Measurements from ENCODE around the gene C2orf81.

C2orf81 gene

DNA sequence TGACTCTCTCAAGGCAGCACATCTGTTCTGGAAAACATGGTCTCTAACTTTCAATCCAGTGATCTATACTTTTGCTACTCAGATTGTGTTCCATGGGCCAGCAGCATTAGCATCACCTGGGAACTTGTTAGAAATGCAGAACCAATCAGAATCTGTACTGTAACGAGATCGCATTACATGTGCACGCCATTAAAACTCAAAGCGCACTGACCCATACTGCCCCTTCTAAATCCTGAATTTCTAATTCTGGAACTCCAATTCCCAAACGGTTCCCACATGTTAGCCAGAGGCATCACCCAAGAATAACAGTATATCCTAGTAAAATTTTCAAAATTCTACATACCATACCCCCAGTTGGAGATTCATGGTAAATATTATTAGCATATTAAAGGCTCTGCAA is 30.8 kb downstream of the C2orf81 start:
- no peak for DNase-seq

DNA sequence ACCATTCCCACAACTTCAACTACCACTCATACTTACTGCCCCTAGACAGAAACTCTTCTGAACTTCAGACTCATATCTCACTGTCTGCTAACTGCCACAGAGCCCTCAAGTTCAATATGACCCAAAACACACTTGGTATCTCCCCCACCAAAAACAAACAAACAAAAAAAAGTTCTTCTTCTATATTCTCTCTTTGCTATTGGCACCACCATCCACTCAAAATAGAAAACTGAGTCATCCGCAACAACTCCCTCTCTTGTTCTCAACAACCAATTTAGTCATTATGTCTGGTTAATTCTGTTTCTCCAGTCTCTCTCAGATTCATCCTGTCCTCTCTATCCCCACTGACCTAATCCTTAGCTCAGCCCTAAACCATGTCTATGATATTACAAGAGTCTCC is 34.1 kb downstream of the C2orf81 start:
- no peak for DNase-seq

DNA sequence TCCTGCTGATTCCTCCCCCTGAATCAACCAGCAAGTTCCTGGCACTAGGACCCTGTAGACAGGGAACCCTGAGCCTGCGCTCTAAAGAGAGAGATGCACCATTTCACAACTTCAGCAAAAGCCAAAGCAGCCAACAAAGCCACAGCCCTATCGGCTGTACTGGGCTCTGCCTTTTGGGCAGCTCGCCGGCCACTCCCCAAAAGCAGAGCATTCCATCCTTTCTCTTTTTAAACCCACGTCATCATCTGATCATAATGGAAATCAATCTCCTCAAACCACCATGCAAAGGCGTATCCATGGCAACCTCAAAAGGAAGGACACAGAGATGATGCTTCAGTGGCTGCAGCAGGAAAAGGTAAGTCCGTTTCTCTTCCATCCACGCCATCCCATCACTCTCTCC is 36.0 kb downstream of the C2orf81 start:
- DNase-seq: no peak

DNA sequence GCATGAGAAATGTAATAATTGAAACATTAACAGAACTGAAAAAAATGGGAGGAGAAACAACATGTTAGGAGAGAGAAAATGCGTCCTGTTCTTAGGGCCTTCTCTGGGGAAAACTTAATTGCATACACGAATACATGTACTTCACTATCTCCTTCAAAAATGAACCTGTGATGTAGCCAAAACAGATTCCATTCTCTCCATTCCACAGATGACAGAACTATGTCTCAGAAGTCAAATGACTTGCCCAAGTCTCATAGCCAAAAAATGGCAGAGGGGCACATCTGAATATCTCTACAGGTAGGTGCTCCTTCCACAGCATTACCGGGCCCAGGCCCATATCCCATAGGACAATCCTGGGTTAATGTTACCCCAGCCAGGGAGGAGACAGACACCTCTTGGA is 37.4 kb downstream of the C2orf81 start:
- DNase-seq: no peak

DNA sequence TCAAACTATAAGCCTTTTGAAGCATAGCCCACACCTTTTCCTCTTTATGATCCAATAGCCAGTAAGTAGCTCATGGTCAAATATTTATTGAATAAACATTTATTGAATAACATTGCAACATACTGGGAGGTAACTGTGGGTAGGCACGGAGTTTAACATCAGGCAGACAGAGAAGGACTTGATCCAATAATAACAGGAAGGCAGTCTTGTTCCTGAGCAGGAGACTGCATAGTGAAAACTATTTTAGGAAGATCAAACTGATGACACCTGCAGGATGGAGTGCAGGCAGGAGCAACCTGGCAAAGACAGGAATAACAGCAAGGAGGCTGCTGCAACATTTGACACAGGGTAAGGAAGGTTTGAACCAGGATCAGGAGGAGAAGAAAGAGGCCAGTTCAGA is 38.2 kb downstream of the C2orf81 start:
- DNase-seq: no peak

DNA sequence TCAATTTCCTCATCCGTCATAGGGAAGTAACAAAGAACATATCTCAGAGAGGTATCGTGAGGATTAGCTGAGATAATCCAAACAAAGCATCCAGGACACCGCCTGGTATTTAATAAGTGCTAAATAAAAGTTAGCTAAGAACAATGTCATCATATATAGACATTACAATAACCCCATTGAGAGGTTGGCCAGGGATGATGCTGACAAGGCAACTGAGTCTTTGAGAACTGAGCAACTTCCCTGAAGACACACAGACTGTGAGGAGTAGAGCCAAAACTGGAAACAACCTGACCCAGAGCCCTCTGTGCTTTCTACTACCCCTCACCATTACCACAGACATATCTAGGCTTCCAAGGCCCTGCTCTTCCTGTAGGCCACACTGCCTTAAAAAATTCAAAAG is 39.7 kb downstream of the C2orf81 start:
- no peak for DNase-seq

DNA sequence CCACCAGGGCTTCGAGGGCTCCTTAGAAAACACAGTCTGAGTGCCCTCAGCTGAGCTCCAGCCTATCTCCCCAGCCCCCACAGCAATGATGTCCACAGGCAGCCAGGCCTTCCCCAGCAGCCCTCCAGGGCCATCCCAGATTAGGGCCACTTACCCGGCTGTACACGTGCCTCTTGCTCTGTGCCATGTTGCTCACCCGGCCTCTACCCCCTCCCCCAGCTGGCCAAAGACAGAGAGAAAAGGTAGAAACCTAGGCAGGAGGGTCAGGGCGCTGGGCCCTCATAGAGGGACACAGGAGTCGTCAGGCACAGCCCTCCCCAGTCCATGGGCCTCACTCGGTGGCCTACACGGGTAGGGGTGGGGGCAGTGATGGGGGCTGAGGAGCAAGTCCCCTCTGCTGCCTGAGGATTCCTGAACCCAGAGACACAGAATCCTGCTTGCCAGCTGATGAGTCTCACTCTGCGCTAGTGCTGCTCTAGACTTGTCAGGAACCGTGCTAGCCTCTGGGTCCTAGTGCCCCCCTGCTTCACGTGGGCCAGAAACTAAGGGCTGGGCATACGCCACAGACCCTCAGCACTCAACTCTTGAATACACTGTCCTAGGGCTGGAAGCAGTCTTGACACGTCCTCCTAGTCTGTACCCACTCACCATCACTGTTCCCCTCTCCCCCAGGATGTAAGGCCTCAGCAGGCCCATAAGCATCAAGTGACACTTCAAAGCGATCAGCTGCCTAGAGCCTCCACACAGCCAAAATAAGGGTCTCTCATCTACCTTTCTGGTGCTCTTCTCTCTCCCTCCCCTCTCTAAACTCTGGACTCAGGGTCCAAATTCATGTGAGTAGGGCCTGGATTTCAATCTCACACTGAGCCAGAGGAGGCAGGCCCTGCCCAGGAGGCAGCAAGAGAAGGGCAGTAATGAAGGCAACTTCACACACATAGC is 41.3 kb downstream of the C2orf81 start, which contains the start of gene DCTN1:
Gene DCTN1 (minus strand): TSS at position 461 of the 939 bp plus-strand sequence. CDS start 274 bp downstream, at position 187.
- DNase-seq: peak; percentile 21

DNA sequence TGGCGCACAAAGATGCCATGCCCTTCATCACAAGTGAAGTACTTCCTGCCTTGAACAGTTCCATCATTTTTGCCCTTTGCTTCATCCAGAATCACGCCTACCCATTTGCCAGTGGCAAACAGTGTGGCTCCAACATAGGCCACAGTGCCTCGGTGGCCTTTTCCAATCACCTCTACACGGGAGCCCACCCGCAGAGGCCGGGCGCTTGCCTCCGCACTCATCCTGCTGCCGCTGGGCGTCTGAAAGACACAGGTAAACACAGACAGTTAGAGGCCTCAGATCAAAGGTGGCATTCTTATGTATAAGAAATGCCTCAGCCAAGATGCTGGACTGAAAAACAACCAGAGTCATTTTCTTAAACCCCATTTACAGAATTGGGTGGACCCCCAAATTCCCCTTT is 43.4 kb downstream of the C2orf81 start:
- DNase-seq: no peak

GRCh38 chr2:74375838-74376237 is 45.6 kb downstream of the C2orf81 start:
- no peak for DNase-seq

- DNase-seq: no peak
These were observed 46.8 kb downstream of the C2orf81 start for GRCh38 chr2:74374509-74375205.

DNA sequence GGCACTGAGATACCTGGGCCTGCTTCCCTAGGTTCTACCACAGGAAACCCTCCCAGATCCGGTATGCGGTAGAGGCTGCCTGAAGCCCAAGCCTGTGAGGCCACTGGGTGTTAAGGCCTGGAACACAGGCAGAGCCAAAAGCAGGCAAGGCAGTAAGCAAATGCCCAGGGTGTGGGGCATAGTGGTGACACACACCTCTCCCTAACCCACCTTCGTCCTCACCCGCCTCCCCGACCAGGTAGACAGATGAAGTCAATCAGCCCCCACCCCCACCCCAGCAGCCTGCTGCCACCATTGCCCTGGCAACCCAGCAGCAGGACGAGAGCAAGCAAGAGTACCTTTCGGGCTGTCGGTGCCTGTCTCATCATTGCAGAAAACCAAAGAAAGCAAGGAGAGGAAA is 47.4 kb downstream of the C2orf81 start:
- DNase-seq: no peak

- no peak for DNase-seq
These were observed 48.2 kb downstream of the C2orf81 start for GRCh38 chr2:74373221-74373676.

DNA sequence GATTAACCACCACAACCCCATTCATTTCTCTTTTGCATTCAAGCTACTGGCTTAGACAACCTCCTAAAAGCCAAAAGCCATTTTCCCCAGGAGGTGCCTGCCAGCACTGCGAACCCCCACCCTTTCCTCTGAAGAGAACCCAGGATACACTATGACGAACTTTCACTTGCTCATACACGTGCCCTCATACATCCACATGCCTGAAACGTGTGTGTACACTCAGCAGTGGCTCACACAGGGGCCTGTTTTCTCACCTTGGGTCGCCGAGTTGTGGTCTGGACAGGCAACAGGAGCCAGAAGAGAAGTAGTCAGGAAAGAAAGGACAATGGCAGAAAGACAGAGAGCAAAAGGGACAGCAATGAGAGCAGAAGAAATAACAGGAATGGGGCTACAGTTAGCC is 48.7 kb downstream of the C2orf81 start:
- DNase-seq: no peak

GRCh38 chr2:74371421-74371820 is 50.0 kb downstream of the C2orf81 start:
- DNase-seq: no peak

DNA sequence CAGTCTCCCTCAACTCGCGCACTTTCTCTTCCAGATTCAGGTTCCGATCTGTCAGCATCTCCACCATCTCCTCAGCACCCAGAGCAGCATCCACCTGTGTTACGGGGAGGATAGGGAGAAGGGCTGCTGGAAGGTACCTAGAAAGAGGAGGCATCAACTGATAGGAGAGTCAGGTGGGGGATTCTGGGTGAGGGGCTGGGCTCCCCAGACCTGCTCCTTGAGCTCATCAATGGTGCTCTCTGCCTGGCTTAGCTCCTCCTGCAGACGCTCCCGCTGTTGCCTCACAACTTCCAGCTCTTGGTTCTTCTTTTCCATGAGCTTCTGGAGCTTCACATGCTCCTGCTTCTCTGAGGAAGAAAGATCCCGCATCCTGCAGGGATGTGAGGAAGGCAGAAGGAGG is 51.4 kb downstream of the C2orf81 start:
- DNase-seq: no peak

- no peak for DNase-seq
These were observed 52.9 kb downstream of the C2orf81 start for GRCh38 chr2:74368499-74368898.

DNA sequence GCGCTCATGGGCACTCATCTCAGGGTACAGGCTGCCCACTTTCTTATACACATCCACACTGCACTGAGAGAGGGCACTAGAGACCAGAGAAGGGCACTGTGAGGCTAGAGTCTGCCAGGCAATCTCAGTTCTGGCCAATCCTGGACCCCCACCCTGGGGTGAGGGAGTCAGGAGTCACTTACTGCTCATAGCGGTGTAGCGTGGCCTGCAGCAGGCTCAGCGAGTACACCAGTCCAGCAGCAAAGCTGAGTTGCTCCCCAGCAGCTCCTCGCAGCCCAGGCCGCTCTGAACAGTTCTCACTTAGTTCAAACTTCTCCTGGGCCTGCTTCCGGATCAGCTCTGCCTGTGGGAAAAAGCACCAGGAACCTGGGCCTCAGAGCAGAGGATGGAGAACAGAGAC is 53.6 kb downstream of the C2orf81 start:
- no peak for DNase-seq

GRCh38 chr2:74366036-74366435 is 55.4 kb downstream of the C2orf81 start:
- no peak for DNase-seq

GRCh38 chr2:74364533-74365505 is 56.6 kb downstream of the C2orf81 start:
- DNase-seq: no peak

All from CD4-positive, alpha-beta T cell treated with Interleukin-12 subunit alpha and Interleukin-12 subunit beta, for 1 hour (primary cell).